ENCODE results near the gene KLF1.
"Not testable (repeated sequence)": the region's sequence is repeated elsewhere in the genome, so short reads cannot be mapped to it uniquely, and the experiment has no call there.

KLF1 gene

GRCh38 chr19:12867120-12868099, 19.6 kb downstream of the KLF1 start:
- peak; percentile 90 for DNase-seq (ENCODE audit: low spot score)

- peak; percentile 6 for DNase-seq (ENCODE audit: low spot score)
These were observed 20.4 kb downstream of the KLF1 start for GRCh38 chr19:12866416-12867119.

- DNase-seq (ENCODE audit: low spot score): peak; percentile 6
These were observed 21.1 kb downstream of the KLF1 start for GRCh38 chr19:12865746-12866415.

GRCh38 chr19:12864721-12865715, 22.0 kb downstream of the KLF1 start:
- DNase-seq (ENCODE audit: low spot score): peak; percentile 10

- no peak for DNase-seq (ENCODE audit: low spot score)
These were observed 22.9 kb downstream of the KLF1 start for GRCh38 chr19:12864143-12864542.

GRCh38 chr19:12859546-12859945, 27.5 kb downstream of the KLF1 start:
- DNase-seq (ENCODE audit: low spot score): no peak

GRCh38 chr19:12858041-12858928, 28.7 kb downstream of the KLF1 start:
- DNase-seq (ENCODE audit: low spot score): no peak

- DNase-seq (ENCODE audit: low spot score): no peak
These were observed 30.3 kb downstream of the KLF1 start for GRCh38 chr19:12856653-12857052.

- peak; percentile 96 for DNase-seq (ENCODE audit: low spot score)
These were observed 39.6 kb downstream of the KLF1 start for GRCh38 chr19:12847159-12848139.

- DNase-seq (ENCODE audit: low spot score): not testable (repeated sequence)
These were observed 40.4 kb downstream of the KLF1 start for GRCh38 chr19:12846613-12847012.

- DNase-seq (ENCODE audit: low spot score): no peak
These were observed 42.8 kb downstream of the KLF1 start for GRCh38 chr19:12843999-12844732.

GRCh38 chr19:12843328-12843727, 43.7 kb downstream of the KLF1 start:
- no peak for DNase-seq (ENCODE audit: low spot score)

- no peak for DNase-seq (ENCODE audit: low spot score)
These were observed 44.5 kb downstream of the KLF1 start for GRCh38 chr19:12842511-12842910.

GRCh38 chr19:12841094-12841493, 45.9 kb downstream of the KLF1 start:
- DNase-seq (ENCODE audit: low spot score): peak; percentile 44

GRCh38 chr19:12840091-12841079, 46.6 kb downstream of the KLF1 start:
- peak; percentile 86 for DNase-seq (ENCODE audit: low spot score)

- DNase-seq (ENCODE audit: low spot score): no peak
These were observed 47.9 kb downstream of the KLF1 start for GRCh38 chr19:12838886-12839756.

Measured in AG20443 (cell line).